ENCODE measurements around the gene NME3. TPM values are rescaled to one million over a fixed set of nuclear protein-coding genes. Genes with fewer than 3 reads are reported as not detected.

Gene NME3
- total RNA-seq, 1 experiment from 2014 or later, result 49.0 TPM

- H3K27ac ChIP-seq, result no peak overlapping the region
- TF ChIP-seq CTCF (conservative IDR thresholded peaks at IDR 0.05), result no peak
- TF ChIP-seq EZH2 (IDR thresholded peaks at IDR 0.05; ENCODE audit: low read depth), result no peak
- H3K4me1 ChIP-seq (replicated peaks; ENCODE audit: insufficient read depth), result no peaks in the 10 kb centered on the region
- no peaks in the 10 kb centered on the region for H3K9me2 ChIP-seq (ENCODE audit: insufficient read depth)
- H3K4me3 ChIP-seq, result no peak overlapping the region
- H4K20me1 ChIP-seq (ENCODE audit: insufficient read depth), result no peaks in the 10 kb centered on the region
- ChIA-PET CTCF (no interaction called here), POLR2A (ENCODE audit: unreplicated experiment) (no interaction called here)
- H3K36me3 ChIP-seq (ENCODE audit: low read depth), result no peaks in the 10 kb centered on the region
- H3F3A ChIP-seq (ENCODE audit: insufficient read depth, low read depth), result no peaks in the 10 kb centered on the region
- no peaks in the 10 kb centered on the region for H3K79me2 ChIP-seq (ENCODE audit: low read depth)
- H3K9me3 ChIP-seq (ENCODE audit: insufficient read depth, low read depth), result peaks cover 5% of the 10 kb centered on the region; the same call in 1 of the 2 replicates
- H3K27me3 ChIP-seq (ENCODE audit: insufficient read depth, low read depth), result no peaks in the 10 kb centered on the region
- H2AFZ ChIP-seq, result no peak overlapping the region
- no peak for DNase-seq
- intact Hi-C loops (cut with micrococcal nuclease; ENCODE audit: unreplicated experiment), result no loop called here
- H3K4me2 ChIP-seq, result no peak overlapping the region
- no TSS peak for BruUV-seq (replicated peaks)
Measured at GRCh38 chr16:1794908-1795666, 23.7 kb upstream of the NME3 start.

- no peak for DNase-seq
- BruUV-seq (replicated peaks), result no TSS peak
- H3K36me3 ChIP-seq (ENCODE audit: low read depth), result no peaks in the 10 kb centered on the region
- H3K9me3 ChIP-seq (ENCODE audit: insufficient read depth, low read depth), result peaks cover 5% of the 10 kb centered on the region; the same call in 1 of the 2 replicates
- no peaks in the 10 kb centered on the region for H3F3A ChIP-seq (ENCODE audit: insufficient read depth, low read depth)
- no peaks in the 10 kb centered on the region for H3K79me2 ChIP-seq (ENCODE audit: low read depth)
- intact Hi-C loops (cut with micrococcal nuclease; ENCODE audit: unreplicated experiment), result no loop called here
- no peak overlapping the region for H3K4me3 ChIP-seq
- no peaks in the 10 kb centered on the region for H3K9me2 ChIP-seq (ENCODE audit: insufficient read depth)
- no peak overlapping the region for H2AFZ ChIP-seq
- H3K4me1 ChIP-seq (replicated peaks; ENCODE audit: insufficient read depth), result no peaks in the 10 kb centered on the region
- TF ChIP-seq EZH2 (IDR thresholded peaks at IDR 0.05; ENCODE audit: low read depth) (no peak), CTCF (conservative IDR thresholded peaks at IDR 0.05) (no peak)
- ChIA-PET CTCF (no interaction called here), POLR2A (ENCODE audit: unreplicated experiment) (no interaction called here)
- H4K20me1 ChIP-seq (ENCODE audit: insufficient read depth), result no peaks in the 10 kb centered on the region
- no peak overlapping the region for H3K4me2 ChIP-seq
- H3K27ac ChIP-seq, result no peak overlapping the region
- no peaks in the 10 kb centered on the region for H3K27me3 ChIP-seq (ENCODE audit: insufficient read depth, low read depth)
Measured at GRCh38 chr16:1794221-1794871, 23.0 kb upstream of the NME3 start.

GRCh38 chr16:1793578-1794220 is 22.4 kb upstream of the NME3 start, which contains the start of gene IGFALS:
IGFALS (minus strand) TSS chr16:1793705; CDS start chr16:1793652, 53 bp downstream.
- Histone ChIP-seq H3K36me3 (ENCODE audit: low read depth) (no peaks in the 10 kb centered on the region), H3K9me3 (ENCODE audit: insufficient read depth, low read depth) (peaks cover 5% of the 10 kb centered on the region; the same call in 1 of the 2 replicates), H3K4me3 (no peak within 1 kb of the TSS), H3K27ac (no peak within 1 kb of the TSS), H4K20me1 (ENCODE audit: insufficient read depth) (no peaks in the 10 kb centered on the region), H3K4me2 (no peak within 1 kb of the TSS), H3K9me2 (ENCODE audit: insufficient read depth) (no peaks in the 10 kb centered on the region), H3K27me3 (ENCODE audit: insufficient read depth, low read depth) (no peaks in the 10 kb centered on the region), H3K79me2 (ENCODE audit: low read depth) (no peaks in the 10 kb centered on the region), H3K4me1 (replicated peaks; ENCODE audit: insufficient read depth) (no peaks in the 10 kb centered on the region), H2AFZ (no peak within 1 kb of the TSS), H3F3A (ENCODE audit: insufficient read depth, low read depth) (no peaks in the 10 kb centered on the region)
- ChIA-PET CTCF (no interaction called here), POLR2A (ENCODE audit: unreplicated experiment) (no interaction called here)
- BruUV-seq (replicated peaks), result no TSS peak
- DNase-seq, result no peak
- intact Hi-C loops (cut with micrococcal nuclease; ENCODE audit: unreplicated experiment), result no loop called here
- TF ChIP-seq CTCF (conservative IDR thresholded peaks at IDR 0.05), result no peak
- TF ChIP-seq EZH2 (IDR thresholded peaks at IDR 0.05; ENCODE audit: low read depth), result no peak
